Loucy (cell line): ENCODE results near the gene UNC79.

Experiments used
- EZH2phosphoT487 ChIP-seq: fragments of 200-600 bp; IDR thresholded peaks from 2 replicates; pipeline ENCODE4 v1.6.1; 2018; ENCODE audit warnings: antibody characterized with exemption, mild to moderate bottlenecking, moderate library complexity, borderline replicate concordance
- TF ChIP-seq, protein P1 (sequence below): fragments of 200-600 bp; sonication (generic); conservative IDR thresholded peaks from 2 replicates; pipeline ENCODE4 v1.5.1; 2014; ENCODE audit warnings: mild to moderate bottlenecking, antibody characterized with exemption, low read length

DNA sequence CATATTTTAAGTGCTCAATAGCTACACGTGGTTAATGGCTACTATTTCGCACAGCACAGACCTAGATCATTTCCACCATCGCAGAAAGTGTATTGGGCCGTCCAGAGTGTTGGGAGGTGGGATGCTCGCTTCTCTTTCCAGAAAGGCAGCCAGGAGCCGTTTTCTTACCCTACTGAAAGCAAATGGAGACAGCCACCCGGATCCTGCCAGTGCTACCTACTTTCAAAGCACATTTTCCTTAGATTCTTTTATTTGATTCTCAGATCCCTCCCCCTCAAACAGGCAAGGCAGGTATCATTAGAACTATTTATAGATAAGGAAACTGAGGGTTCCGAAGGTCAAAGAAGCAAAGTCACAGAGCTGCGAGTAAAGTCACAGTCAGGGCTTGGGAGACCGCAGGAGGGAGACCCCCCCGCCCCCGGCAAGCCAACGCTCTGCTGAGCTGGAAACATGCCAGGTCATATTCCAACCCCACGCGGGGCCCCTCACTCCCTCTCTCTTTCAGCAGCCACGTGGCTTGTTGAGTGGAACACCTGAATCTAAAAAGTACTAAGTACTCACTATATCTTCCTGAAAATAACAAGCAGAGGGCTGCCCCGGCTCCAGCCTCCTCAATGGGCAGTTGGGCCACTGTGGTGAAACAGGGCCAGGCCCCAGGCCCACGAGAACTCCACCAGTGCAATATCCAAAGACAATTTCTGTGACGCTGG lies 321.4 kb downstream of the UNC79 start:
- TF ChIP-seq, protein P1, sequence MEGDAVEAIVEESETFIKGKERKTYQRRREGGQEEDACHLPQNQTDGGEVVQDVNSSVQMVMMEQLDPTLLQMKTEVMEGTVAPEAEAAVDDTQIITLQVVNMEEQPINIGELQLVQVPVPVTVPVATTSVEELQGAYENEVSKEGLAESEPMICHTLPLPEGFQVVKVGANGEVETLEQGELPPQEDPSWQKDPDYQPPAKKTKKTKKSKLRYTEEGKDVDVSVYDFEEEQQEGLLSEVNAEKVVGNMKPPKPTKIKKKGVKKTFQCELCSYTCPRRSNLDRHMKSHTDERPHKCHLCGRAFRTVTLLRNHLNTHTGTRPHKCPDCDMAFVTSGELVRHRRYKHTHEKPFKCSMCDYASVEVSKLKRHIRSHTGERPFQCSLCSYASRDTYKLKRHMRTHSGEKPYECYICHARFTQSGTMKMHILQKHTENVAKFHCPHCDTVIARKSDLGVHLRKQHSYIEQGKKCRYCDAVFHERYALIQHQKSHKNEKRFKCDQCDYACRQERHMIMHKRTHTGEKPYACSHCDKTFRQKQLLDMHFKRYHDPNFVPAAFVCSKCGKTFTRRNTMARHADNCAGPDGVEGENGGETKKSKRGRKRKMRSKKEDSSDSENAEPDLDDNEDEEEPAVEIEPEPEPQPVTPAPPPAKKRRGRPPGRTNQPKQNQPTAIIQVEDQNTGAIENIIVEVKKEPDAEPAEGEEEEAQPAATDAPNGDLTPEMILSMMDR = no peak
- TF ChIP-seq EZH2phosphoT487 = no peak
